CD4-positive, alpha-beta T cell (primary cell): ENCODE data around the gene JAG1. TPM values are rescaled to one million over a fixed set of nuclear protein-coding genes. Genes with fewer than 3 reads are reported as not detected.

Experiments
- ATAC-seq: fragments of 200-7000 bp; cut with Tn5 transposase; one replicate; pipeline ENCODE4 v1.10.0; 2022; ENCODE audit warnings: mild to moderate bottlenecking; ENCODE audit not compliant: poor library complexity
- CTCF ChIA-PET: fragments of 350-600 bp; sonication (Branson Sonifier 250); formaldehyde crosslinking; loops from one replicate; lab custom pipeline; 2021; ENCODE audit warnings: antibody characterized with exemption, inconsistent platforms; lab: Charles Lee
- POLR2A ChIA-PET: fragments of 350-600 bp; sonication (Branson Sonifier 250); formaldehyde crosslinking; loops from one replicate; lab custom pipeline; 2021; ENCODE audit warnings: antibody characterized with exemption, inconsistent platforms; lab: Charles Lee
- DNase-seq, 14 experiments: peaks; one replicate each; pipeline ENCODE4 v3.0.0-alpha.2; 2013 to 2020; ENCODE audit warnings: mixed read lengths in 2 of 14
- H3K27ac ChIP-seq, 2 donors: one replicate each; pipeline versions ENCODE4 v1.5.1 to v1.7.0; 2013; ENCODE audit warnings: low read length in 2 of 2, low read depth in 1 of 2, mild to moderate bottlenecking in 1 of 2
- H3K27me3 ChIP-seq, 2 experiments: 1 replicate in 1 of 2; 2 replicates in 1 of 2; pipeline versions ENCODE4 v1.6.1 to v1.7.0; 2013; ENCODE audit warnings: low read length in 2 of 2, control low read depth in 1 of 2, mild to moderate bottlenecking in 1 of 2, moderate library complexity in 1 of 2; ENCODE audit not compliant: insufficient read depth in 2 of 2, control insufficient read depth in 1 of 2
- H3K36me3 ChIP-seq: one replicate; pipeline ENCODE4 v1.6.1; 2013; ENCODE audit warnings: low read length, control low read depth; ENCODE audit not compliant: insufficient read depth
- H3K4me1 ChIP-seq: one replicate; pipeline ENCODE4 v1.6.1; 2013; ENCODE audit warnings: low read length, control low read depth; ENCODE audit not compliant: insufficient read depth
- H3K4me3 ChIP-seq: one replicate; pipeline ENCODE4 v1.5.1; 2013; ENCODE audit warnings: mild to moderate bottlenecking, low read length, moderate library complexity
- H3K9me3 ChIP-seq, 2 experiments: 1 replicate in 1 of 2; 2 replicates in 1 of 2; pipeline versions ENCODE4 v1.6.1 to v1.7.0; 2013; ENCODE audit warnings: low read length in 2 of 2, mild to moderate bottlenecking in 2 of 2, control low read depth in 1 of 2, moderate library complexity in 1 of 2; ENCODE audit not compliant: control insufficient read depth in 1 of 2, insufficient read depth in 1 of 2
- H3K27ac Mint-ChIP-seq: one replicate; pipeline ENCODE4 v1.8.0; 2020; ENCODE audit warnings: mixed read lengths
- H3K27me3 Mint-ChIP-seq: one replicate; pipeline ENCODE4 v1.8.0; 2021; ENCODE audit warnings: mixed read lengths
- H3K36me3 Mint-ChIP-seq: one replicate; pipeline ENCODE4 v1.8.0; 2021; ENCODE audit warnings: low read depth, mixed read lengths
- H3K4me1 Mint-ChIP-seq: one replicate; pipeline ENCODE4 v1.8.0; 2021; ENCODE audit warnings: low read depth, mixed read lengths
- H3K4me3 Mint-ChIP-seq: one replicate; pipeline ENCODE4 v1.8.0; 2020; ENCODE audit warnings: mild to moderate bottlenecking, mixed read lengths
- H3K9me3 Mint-ChIP-seq: one replicate; pipeline ENCODE4 v1.8.0; 2020; ENCODE audit warnings: mixed read lengths
- intact Hi-C, 2 experiments: fragments of 100-400 bp; cut with DNase I in 1 of 2; cut with micrococcal nuclease in 1 of 2; formaldehyde crosslinking; loops; one replicate each; pipeline versions ENCODE4 v1.15.1 to v1.9.0; 2023 to 2025; cut with DNase I, micrococcal nuclease
- total RNA-seq, 174 experiments: library from RNA in 2 of 174; stranded (reverse) in 2 of 174; gene quantifications; one replicate each; pipeline ENCODE4 v1.2.3 and lab custom pipeline; 2021 to 2026
- TF ChIP-seq, protein P1 (sequence below): fragments of 200-600 bp; IDR thresholded peaks from one replicate; pipeline ENCODE4 v1.8.0; 2022; ENCODE audit warnings: antibody characterized with exemption, mild to moderate bottlenecking

JAG1 gene
- total RNA-seq, 2 experiments from 2014 or later, result 0.77 to 1.2 TPM

- TF ChIP-seq, protein P1, sequence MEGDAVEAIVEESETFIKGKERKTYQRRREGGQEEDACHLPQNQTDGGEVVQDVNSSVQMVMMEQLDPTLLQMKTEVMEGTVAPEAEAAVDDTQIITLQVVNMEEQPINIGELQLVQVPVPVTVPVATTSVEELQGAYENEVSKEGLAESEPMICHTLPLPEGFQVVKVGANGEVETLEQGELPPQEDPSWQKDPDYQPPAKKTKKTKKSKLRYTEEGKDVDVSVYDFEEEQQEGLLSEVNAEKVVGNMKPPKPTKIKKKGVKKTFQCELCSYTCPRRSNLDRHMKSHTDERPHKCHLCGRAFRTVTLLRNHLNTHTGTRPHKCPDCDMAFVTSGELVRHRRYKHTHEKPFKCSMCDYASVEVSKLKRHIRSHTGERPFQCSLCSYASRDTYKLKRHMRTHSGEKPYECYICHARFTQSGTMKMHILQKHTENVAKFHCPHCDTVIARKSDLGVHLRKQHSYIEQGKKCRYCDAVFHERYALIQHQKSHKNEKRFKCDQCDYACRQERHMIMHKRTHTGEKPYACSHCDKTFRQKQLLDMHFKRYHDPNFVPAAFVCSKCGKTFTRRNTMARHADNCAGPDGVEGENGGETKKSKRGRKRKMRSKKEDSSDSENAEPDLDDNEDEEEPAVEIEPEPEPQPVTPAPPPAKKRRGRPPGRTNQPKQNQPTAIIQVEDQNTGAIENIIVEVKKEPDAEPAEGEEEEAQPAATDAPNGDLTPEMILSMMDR, result no peak
- no peak overlapping the region for H3K4me3 ChIP-seq
- intact Hi-C loops, result no loop called here
- CTCF ChIA-PET, result no interaction called here
- no peak overlapping the region for H3K27ac ChIP-seq
- DNase-seq, result no peak
- H3K4me3 Mint-ChIP-seq, result no peak overlapping the region
- H3K9me3 Mint-ChIP-seq, result no peaks in the 10 kb centered on the region
- POLR2A ChIA-PET, result no interaction called here
- no peaks in the 10 kb centered on the region for H3K36me3 Mint-ChIP-seq
- peaks cover 75% of the 10 kb centered on the region for H3K27me3 Mint-ChIP-seq
- peaks cover 17 to 27% of the 10 kb centered on the region in 2 experiments for H3K27me3 ChIP-seq
- H3K4me1 ChIP-seq, result peaks cover 3% of the 10 kb centered on the region
- ATAC-seq, result no peak
- no peak overlapping the region for H3K27ac Mint-ChIP-seq
- no peaks in the 10 kb centered on the region for H3K36me3 ChIP-seq
- peaks cover 0 to 7% of the 10 kb centered on the region in 2 experiments for H3K9me3 ChIP-seq
- H3K4me1 Mint-ChIP-seq, result peaks cover 14% of the 10 kb centered on the region
Observed at GRCh38 chr20:10666221-10667076, 7.3 kb downstream of the JAG1 start.

DNA sequence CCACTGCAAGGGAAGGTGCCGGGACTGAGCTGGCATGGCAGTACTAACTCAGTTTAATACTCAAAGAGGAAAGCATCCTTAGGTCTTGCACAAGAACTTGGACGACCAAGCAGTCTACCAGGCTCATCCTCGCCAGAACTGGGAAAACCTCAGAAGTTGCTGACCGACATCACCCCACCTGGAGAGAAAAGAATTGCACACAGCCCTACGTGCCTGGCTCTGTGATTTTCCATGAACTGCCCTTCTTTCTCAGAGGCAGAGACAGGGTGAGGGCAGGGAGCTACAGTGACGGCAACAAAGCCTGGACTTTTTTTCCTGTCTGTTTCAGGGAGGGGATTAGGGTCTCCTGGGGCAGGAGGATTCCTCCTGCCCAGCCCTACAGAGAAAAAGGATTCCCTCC, 8.0 kb downstream of the JAG1 start:
- ChIA-PET CTCF (no interaction called here), POLR2A (no interaction called here)
- Histone ChIP-seq H3K36me3 (no peaks in the 10 kb centered on the region), H3K27me3 (peaks cover 10 to 21% of the 10 kb centered on the region in 2 experiments), H3K4me3 (no peak overlapping the region), H3K9me3 (peaks cover 0 to 11% of the 10 kb centered on the region in 2 experiments), H3K27ac (no peak overlapping the region), H3K4me1 (no peaks in the 10 kb centered on the region)
- peaks cover 73% of the 10 kb centered on the region for H3K27me3 Mint-ChIP-seq
- ATAC-seq (no peak), DNase-seq (no peak)
- H3K9me3 Mint-ChIP-seq, result no peaks in the 10 kb centered on the region
- no peak overlapping the region for H3K4me3 Mint-ChIP-seq
- TF ChIP-seq, protein P1, result no peak
- H3K36me3 Mint-ChIP-seq, result no peaks in the 10 kb centered on the region
- H3K27ac Mint-ChIP-seq, result no peak overlapping the region
- intact Hi-C loops, result no loop called here
- H3K4me1 Mint-ChIP-seq, result peaks cover 7% of the 10 kb centered on the region

- H3K4me1 Mint-ChIP-seq, result peaks cover under 1% of the 10 kb centered on the region
- H3K9me3 Mint-ChIP-seq, result no peaks in the 10 kb centered on the region
- H3K4me1 ChIP-seq, result no peaks in the 10 kb centered on the region
- H3K27me3 Mint-ChIP-seq, result peaks cover 69% of the 10 kb centered on the region
- peaks cover 5 to 16% of the 10 kb centered on the region in 2 experiments for H3K27me3 ChIP-seq
- no peaks in the 10 kb centered on the region for H3K36me3 ChIP-seq
- H3K36me3 Mint-ChIP-seq, result no peaks in the 10 kb centered on the region
- no peak overlapping the region for H3K27ac Mint-ChIP-seq
- H3K9me3 ChIP-seq, result peaks cover 0 to 11% of the 10 kb centered on the region in 2 experiments
- no peak overlapping the region for H3K4me3 Mint-ChIP-seq
- H3K4me3 ChIP-seq, result no peak overlapping the region
- POLR2A ChIA-PET, result no interaction called here
- TF ChIP-seq, protein P1, result no peak
- ATAC-seq, result no peak
- intact Hi-C loops, result no loop called here
- CTCF ChIA-PET, result no interaction called here
- no peak for DNase-seq
- no peak overlapping the region for H3K27ac ChIP-seq
Observed at GRCh38 chr20:10665027-10665561, 8.7 kb downstream of the JAG1 start.
